ENCODE data around the gene PRDX5.

DNA sequence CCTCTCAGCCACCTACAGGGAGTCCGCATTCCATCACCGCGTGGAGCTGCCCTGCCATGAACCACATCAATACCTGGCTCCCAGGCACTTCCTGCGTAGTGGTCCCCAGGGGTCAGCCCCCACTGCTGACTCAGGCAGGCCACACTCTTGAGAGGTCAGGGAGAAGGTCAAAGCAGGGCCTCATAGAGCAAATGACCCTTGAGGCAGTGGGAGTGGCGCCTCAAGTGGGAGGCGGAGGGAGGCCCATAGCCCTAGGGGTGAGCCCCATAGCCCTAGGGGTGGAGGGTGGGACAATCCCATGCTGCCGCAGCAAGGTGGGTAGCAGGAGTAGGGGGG lies 5.0 kb downstream of the PRDX5 start:
- TF ChIP-seq, protein P1, sequence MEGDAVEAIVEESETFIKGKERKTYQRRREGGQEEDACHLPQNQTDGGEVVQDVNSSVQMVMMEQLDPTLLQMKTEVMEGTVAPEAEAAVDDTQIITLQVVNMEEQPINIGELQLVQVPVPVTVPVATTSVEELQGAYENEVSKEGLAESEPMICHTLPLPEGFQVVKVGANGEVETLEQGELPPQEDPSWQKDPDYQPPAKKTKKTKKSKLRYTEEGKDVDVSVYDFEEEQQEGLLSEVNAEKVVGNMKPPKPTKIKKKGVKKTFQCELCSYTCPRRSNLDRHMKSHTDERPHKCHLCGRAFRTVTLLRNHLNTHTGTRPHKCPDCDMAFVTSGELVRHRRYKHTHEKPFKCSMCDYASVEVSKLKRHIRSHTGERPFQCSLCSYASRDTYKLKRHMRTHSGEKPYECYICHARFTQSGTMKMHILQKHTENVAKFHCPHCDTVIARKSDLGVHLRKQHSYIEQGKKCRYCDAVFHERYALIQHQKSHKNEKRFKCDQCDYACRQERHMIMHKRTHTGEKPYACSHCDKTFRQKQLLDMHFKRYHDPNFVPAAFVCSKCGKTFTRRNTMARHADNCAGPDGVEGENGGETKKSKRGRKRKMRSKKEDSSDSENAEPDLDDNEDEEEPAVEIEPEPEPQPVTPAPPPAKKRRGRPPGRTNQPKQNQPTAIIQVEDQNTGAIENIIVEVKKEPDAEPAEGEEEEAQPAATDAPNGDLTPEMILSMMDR (IDR thresholded peaks at IDR 0.05; ENCODE audit: insufficient read depth, low read length): no peak
- no peak for TF ChIP-seq POLR2AphosphoS5 (IDR thresholded peaks at IDR 0.05; ENCODE audit: low read depth)
- TF ChIP-seq, protein P2, sequence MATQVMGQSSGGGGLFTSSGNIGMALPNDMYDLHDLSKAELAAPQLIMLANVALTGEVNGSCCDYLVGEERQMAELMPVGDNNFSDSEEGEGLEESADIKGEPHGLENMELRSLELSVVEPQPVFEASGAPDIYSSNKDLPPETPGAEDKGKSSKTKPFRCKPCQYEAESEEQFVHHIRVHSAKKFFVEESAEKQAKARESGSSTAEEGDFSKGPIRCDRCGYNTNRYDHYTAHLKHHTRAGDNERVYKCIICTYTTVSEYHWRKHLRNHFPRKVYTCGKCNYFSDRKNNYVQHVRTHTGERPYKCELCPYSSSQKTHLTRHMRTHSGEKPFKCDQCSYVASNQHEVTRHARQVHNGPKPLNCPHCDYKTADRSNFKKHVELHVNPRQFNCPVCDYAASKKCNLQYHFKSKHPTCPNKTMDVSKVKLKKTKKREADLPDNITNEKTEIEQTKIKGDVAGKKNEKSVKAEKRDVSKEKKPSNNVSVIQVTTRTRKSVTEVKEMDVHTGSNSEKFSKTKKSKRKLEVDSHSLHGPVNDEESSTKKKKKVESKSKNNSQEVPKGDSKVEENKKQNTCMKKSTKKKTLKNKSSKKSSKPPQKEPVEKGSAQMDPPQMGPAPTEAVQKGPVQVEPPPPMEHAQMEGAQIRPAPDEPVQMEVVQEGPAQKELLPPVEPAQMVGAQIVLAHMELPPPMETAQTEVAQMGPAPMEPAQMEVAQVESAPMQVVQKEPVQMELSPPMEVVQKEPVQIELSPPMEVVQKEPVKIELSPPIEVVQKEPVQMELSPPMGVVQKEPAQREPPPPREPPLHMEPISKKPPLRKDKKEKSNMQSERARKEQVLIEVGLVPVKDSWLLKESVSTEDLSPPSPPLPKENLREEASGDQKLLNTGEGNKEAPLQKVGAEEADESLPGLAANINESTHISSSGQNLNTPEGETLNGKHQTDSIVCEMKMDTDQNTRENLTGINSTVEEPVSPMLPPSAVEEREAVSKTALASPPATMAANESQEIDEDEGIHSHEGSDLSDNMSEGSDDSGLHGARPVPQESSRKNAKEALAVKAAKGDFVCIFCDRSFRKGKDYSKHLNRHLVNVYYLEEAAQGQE (IDR thresholded peaks at IDR 0.05; ENCODE audit: insufficient replicate concordance, low read depth): no peak
- TF ChIP-seq SPI1 (IDR thresholded peaks at IDR 0.05; ENCODE audit: borderline replicate concordance, low read depth): no peak
- no peak for TF ChIP-seq GABPA (IDR thresholded peaks at IDR 0.05; ENCODE audit: low read depth)

All from HL-60 (cell line).